SK-N-SH treated with all-trans-retinoic acid at 6 μM for 48 hours (cell line): ENCODE data around the gene MARK3.

Experiments used
- BACH2 ChIP-seq: fragments of 250-450 bp; sonication (Bioruptor Pico); IDR thresholded peaks from 2 replicates; pipeline ENCODE4 v1.9.0; 2021; ENCODE audit warnings: mild to moderate bottlenecking, borderline replicate concordance
- CSRNP3 ChIP-seq: fragments of 250-450 bp; sonication (Bioruptor Pico); IDR thresholded peaks from 2 replicates; pipeline ENCODE4 v1.5.1; 2021; ENCODE audit warnings: mild to moderate bottlenecking, moderate library complexity
- ISL1 ChIP-seq: fragments of 250-450 bp; sonication (Bioruptor Pico); IDR thresholded peaks from 2 replicates; pipeline ENCODE4 v2.1.2; 2022; ENCODE audit warnings: mild to moderate bottlenecking, moderate library complexity
- RARB ChIP-seq: fragments of 250-450 bp; sonication (Bioruptor Pico); IDR thresholded peaks from 2 replicates; pipeline ENCODE4 v1.8.0; 2021; ENCODE audit warnings: mild to moderate bottlenecking, moderate library complexity
- SNAI2 ChIP-seq: fragments of 250-450 bp; sonication (Bioruptor Pico); IDR thresholded peaks from 2 replicates; pipeline ENCODE4 v1.5.0; 2020; ENCODE audit warnings: mild to moderate bottlenecking, moderate library complexity
- ZC3H10 ChIP-seq: fragments of 250-450 bp; sonication (Bioruptor Pico); IDR thresholded peaks from 2 replicates; pipeline ENCODE4 v1.5.1; 2021; ENCODE audit warnings: mild to moderate bottlenecking, moderate library complexity
- ZFP3 ChIP-seq: fragments of 250-450 bp; sonication (Bioruptor Pico); IDR thresholded peaks from 2 replicates; pipeline ENCODE4 v1.5.0; 2020; ENCODE audit warnings: mild to moderate bottlenecking, moderate library complexity
- ZNF565 ChIP-seq: fragments of 450-650 bp; formaldehyde crosslinking; conservative IDR thresholded peaks from 2 replicates; pipeline ENCODE4 v1.5.0; 2020; ENCODE audit warnings: low read depth, mild to moderate bottlenecking, moderate library complexity
- TF ChIP-seq, protein P1 (sequence below): fragments of 250-450 bp; sonication (Bioruptor Pico); IDR thresholded peaks from 2 replicates; pipeline ENCODE4 v1.8.0; 2020; ENCODE audit warnings: mild to moderate bottlenecking, moderate library complexity, borderline replicate concordance
- TF ChIP-seq, protein P2 (sequence below): fragments of 250-450 bp; sonication (Bioruptor Pico); IDR thresholded peaks from 2 replicates; pipeline ENCODE4 v1.5.1; 2020; ENCODE audit warnings: low read depth, mild to moderate bottlenecking, moderate library complexity

GRCh38 chr14:103476631-103477030 is 91.4 kb downstream of the MARK3 start:
- TF ChIP-seq, protein P1, sequence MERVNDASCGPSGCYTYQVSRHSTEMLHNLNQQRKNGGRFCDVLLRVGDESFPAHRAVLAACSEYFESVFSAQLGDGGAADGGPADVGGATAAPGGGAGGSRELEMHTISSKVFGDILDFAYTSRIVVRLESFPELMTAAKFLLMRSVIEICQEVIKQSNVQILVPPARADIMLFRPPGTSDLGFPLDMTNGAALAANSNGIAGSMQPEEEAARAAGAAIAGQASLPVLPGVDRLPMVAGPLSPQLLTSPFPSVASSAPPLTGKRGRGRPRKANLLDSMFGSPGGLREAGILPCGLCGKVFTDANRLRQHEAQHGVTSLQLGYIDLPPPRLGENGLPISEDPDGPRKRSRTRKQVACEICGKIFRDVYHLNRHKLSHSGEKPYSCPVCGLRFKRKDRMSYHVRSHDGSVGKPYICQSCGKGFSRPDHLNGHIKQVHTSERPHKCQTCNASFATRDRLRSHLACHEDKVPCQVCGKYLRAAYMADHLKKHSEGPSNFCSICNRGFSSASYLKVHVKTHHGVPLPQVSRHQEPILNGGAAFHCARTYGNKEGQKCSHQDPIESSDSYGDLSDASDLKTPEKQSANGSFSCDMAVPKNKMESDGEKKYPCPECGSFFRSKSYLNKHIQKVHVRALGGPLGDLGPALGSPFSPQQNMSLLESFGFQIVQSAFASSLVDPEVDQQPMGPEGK: no peak
- TF ChIP-seq BACH2: no peak
- no peak for TF ChIP-seq ZNF565 (CRISPR knock-in tag)
- TF ChIP-seq, protein P2, sequence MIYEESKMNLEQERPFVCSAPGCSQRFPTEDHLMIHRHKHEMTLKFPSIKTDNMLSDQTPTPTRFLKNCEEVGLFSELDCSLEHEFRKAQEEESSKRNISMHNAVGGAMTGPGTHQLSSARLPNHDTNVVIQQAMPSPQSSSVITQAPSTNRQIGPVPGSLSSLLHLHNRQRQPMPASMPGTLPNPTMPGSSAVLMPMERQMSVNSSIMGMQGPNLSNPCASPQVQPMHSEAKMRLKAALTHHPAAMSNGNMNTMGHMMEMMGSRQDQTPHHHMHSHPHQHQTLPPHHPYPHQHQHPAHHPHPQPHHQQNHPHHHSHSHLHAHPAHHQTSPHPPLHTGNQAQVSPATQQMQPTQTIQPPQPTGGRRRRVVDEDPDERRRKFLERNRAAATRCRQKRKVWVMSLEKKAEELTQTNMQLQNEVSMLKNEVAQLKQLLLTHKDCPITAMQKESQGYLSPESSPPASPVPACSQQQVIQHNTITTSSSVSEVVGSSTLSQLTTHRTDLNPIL (CRISPR knock-in tag): no peak
- no peak for TF ChIP-seq CSRNP3 (CRISPR knock-in tag)
- no peak for TF ChIP-seq SNAI2 (CRISPR knock-in tag)
- TF ChIP-seq ZC3H10 (CRISPR knock-in tag): no peak
- no peak for TF ChIP-seq ISL1 (CRISPR knock-in tag)
- no peak for TF ChIP-seq ZFP3
- TF ChIP-seq RARB: no peak
